NCI-H748 (cell line): ENCODE data around the gene HIGD2A.
A peak's percentile ranks its signal among the peaks of the same experiment; 100 is the strongest.
"Not testable (repeated sequence)": the region's sequence is repeated elsewhere in the genome, so short reads cannot be mapped to it uniquely, and the experiment has no call there.

Experiments
- DNase-seq: peaks from one replicate; lab custom pipeline; 2025; ENCODE audit not compliant: unreplicated experiment; lab: John Stamatoyannopoulos, UW

Gene HIGD2A

GRCh38 chr5:176394096-176394495, 5.5 kb downstream of the HIGD2A start:
- DNase-seq: no peak

GRCh38 chr5:176394881-176395675, 6.5 kb downstream of the HIGD2A start:
- no peak for DNase-seq

- no peak for DNase-seq
Measured at GRCh38 chr5:176396330-176396729, 7.8 kb downstream of the HIGD2A start.

- no peak for DNase-seq
Measured at GRCh38 chr5:176397736-176398420, 9.3 kb downstream of the HIGD2A start.

- no peak for DNase-seq
Measured at GRCh38 chr5:176400382-176401156, 12.0 kb downstream of the HIGD2A start.

GRCh38 chr5:176401281-176402205, 13.0 kb downstream of the HIGD2A start:
- DNase-seq: no peak

GRCh38 chr5:176405656-176406435, 17.3 kb downstream of the HIGD2A start:
- peak; percentile 48 for DNase-seq

- no peak for DNase-seq
Measured at GRCh38 chr5:176406436-176407052, 18.0 kb downstream of the HIGD2A start.

- DNase-seq: no peak
Measured at GRCh38 chr5:176407456-176408251, 19.1 kb downstream of the HIGD2A start.

- not testable (repeated sequence) for DNase-seq
Measured at GRCh38 chr5:176408252-176408573, 19.7 kb downstream of the HIGD2A start.

- DNase-seq: no peak
Measured at GRCh38 chr5:176408590-176408989, 20.0 kb downstream of the HIGD2A start.

- DNase-seq: no peak
Measured at GRCh38 chr5:176409765-176410164, 21.2 kb downstream of the HIGD2A start.

- DNase-seq: no peak
Measured at GRCh38 chr5:176410486-176411180, 22.1 kb downstream of the HIGD2A start.

- DNase-seq: no peak
Measured at GRCh38 chr5:176412517-176413254, 24.1 kb downstream of the HIGD2A start.

GRCh38 chr5:176413255-176413565, 24.7 kb downstream of the HIGD2A start:
- no peak for DNase-seq

GRCh38 chr5:176413709-176414191, 25.2 kb downstream of the HIGD2A start:
- no peak for DNase-seq

- no peak for DNase-seq
Measured at GRCh38 chr5:176414704-176415103, 26.2 kb downstream of the HIGD2A start.
